NCI-H774 (cell line): Measurements from ENCODE around the gene ANTXR1.
"Not testable (repeated sequence)": the region's sequence is repeated elsewhere in the genome, so short reads cannot be mapped to it uniquely, and the experiment has no call there.

Experiments used
- DNase-seq: peaks from one replicate; lab custom pipeline; 2025; lab: John Stamatoyannopoulos, UW

ANTXR1 gene

DNA sequence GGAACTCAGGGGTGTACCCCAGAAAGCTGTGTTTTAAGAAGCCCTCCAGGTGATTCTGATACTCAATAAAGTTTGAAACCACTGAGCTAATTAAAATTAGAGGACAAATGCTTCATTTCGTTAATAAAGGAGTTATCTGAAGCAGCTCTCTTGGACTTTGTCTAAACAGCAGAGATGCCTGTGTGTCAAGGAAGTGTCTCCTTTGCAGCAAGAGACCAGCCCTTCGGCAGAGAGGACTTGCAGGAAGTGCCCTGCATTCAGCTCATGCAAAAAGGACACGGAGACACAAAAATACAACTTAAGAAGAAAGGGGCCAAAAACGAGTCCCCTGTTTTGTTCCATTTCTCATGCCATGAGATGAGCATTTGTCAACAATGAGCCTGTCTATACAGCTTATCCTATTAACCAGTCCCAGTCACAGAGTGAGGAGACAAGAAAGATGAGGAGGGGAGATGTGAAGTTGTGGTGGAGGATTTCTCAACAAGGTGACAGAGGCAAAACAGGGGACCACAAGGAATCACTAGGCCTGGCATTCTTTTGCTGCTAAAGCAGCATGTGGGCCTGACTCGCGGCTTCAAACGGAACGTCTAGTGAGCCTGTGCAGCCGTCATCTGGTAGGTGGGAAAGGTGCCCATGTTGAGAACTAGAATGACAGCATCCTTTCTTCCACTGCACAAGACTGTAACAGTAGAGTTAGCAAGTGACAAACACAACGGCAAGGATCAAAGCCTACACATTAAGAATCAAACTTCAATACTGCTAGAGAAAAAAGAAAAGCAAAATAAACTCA, 152.3 kb downstream of the ANTXR1 start:
- DNase-seq = no peak

DNA sequence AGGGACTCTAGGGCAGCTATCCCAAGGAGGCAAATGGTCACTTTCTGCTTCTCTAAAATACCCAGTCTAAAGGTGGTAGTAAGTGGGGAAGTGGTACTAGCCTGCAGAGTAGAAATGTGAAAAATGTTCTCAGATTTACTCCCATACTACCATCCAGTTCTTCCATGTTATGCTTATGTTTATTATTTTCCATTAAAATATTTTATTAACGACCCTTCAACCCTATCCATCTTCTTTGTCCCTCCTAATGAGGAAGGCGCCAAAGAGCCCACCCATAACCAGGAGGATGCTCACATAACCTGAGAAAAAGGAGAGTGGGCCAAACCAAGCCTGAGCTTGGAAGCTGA, 153.5 kb downstream of the ANTXR1 start:
- DNase-seq = no peak

DNA sequence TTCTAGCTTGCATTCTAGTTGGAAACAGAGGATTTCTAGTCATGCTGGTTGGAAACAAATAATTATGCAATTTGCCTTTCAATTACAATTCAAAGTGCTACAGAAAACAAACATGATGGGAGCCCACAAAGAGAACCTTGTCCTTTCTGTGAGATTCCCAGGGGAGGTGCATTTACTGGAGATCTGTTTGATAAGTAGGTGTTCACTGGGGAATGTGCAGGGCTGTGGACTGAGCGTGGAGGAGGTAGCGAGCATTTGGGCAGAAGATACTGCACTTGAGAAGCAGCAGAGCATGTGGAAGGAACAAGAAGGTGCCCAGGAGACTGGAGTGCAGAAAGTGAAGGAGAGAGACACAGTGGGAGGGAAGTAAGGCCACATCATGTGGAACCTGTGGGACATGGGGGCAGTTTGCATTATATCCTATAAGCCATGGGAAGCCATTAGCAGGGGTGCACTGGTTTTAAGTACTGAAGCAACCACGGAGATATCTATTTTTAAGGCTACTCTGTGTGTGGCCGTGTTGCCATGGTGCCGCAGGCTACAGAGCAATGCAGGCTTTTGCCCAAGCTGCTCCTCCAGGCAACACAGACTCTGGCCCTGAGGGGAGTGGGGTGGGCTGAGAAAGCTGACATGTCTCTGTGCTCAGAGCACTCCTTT, 154.0 kb downstream of the ANTXR1 start:
- no peak for DNase-seq

DNA sequence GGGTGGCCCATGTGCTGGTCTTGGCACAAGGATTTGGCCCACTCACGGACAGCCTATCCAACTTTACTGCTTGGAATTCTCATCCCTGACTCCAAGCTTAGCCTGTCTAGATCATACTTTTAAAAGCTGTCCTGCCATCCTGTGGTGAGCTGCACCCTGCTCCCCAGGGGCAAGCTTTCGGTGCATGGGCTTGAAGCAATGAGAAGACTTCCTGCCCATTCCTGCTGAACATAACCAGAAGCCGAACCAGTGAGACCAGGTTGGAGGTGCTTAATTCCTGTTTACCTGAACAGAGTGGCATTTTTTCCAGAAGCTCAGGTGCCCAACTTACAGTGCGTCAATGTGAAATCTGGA, 154.5 kb downstream of the ANTXR1 start:
- DNase-seq = no peak

DNA sequence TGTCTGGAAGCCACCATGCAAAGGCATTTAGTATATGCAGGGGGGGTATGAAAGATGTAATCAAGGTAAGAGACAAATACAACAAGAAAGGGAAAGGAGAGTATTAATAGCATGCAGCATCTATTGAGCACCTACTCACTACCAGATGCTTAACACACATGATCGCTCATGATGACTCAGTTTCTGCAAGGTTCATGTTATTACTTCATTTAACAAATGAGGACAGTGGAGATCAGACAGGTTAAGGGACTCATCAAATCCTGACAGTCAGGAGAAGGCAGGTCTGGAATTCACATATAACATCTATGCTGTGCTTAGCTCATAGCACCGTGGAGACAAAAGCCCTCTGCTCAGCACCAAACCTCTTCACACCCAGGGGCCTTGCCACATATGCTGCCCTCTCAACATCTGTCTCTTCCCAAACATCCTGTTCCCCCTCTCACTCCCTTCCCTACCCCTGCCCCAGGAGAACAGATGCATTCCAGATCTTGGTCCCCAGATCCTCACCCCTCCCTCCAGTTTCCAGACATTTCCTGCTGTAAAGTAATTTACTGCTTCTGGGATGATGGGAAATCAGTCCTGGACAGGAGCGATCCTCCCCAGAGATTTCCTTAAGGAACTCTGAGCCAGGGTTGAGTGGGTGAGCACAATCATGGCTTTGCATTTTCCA, 155.3 kb downstream of the ANTXR1 start:
- DNase-seq = no peak

- no peak for DNase-seq
Measured at GRCh38 chr2:69168950-69169654, 156.1 kb downstream of the ANTXR1 start.

DNA sequence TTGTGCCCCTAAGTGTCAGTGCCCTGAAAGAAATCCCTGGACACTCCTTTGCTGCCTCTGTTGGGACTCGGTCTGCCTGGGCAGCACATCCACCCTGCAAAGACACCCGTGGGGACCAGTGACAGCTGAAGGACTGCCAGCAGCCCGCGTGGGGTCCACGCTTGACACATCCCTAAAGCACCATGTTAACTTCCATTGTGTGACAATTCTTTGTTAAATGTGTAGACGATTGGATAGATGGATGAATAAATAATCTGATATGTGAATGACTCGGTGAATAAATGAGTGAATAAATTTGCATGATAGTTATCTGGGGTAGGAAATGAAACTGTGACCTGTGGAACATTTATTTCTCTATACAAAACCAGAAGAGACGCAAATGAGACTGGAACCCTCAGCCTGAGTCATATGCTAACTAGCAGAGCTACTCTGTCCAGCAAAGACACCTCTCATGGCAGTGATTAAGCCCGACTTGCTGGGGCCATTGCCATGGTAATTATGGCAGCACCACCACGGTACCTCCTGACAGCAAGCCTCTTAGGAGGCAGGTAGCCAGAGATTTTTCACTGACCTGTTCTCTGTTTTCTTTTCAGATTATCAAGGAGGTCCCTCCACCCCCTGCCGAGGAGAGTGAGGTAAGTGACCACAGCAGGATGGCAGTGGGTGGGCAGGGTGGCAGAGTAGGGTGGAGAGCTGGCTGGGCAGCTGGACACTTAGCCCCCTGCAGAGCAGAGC, 156.8 kb downstream of the ANTXR1 start:
- DNase-seq = no peak

DNA sequence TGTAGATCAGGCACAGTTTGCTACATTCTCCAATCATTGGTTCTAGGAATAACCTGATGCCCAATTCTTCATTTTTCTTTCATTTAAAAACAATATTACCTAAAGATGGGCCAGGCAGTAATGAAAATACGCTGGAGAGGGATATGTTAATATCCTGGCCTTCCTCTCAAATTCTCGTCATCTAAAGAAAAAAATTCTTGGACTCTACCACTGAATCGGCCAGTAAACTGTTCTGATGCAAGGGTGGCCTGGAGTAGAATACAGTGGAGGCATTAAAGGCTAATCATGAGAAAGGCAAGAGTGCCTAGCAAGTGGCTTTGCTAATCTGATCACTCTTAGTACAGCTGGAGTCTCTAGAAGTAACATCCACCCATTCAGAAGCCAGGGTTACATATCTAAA, 157.7 kb downstream of the ANTXR1 start:
- no peak for DNase-seq

- DNase-seq = no peak
Measured at GRCh38 chr2:69171116-69171896, 158.3 kb downstream of the ANTXR1 start.

DNA sequence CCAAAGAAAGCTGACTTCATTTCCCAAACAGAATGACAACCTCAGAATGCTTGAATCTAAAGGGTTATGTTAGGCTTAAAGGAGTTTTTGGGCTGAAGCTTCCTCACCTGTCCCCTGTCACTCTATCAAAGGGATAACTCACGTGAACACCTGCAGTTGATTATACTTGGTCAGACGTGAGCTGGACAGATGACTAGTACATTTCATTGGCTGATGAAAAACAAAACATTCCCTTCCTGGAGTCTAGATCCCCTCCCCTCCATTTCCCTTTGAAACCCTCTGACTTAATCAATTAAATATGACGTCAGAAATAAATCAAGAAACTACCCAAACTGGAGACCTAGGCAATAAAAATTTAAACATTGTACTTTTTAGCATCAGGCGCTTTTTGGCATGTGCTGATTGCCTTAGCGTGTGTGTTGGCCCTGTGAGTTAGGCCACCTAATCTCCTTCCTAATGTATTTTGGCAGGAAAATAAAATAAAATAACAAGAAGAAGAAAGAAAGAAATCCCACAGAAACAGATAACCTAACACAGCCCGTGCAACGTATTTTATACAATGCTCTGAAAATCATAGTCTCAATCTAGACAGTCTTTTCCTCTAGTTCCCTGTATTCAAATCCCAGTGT, 159.0 kb downstream of the ANTXR1 start:
- no peak for DNase-seq

DNA sequence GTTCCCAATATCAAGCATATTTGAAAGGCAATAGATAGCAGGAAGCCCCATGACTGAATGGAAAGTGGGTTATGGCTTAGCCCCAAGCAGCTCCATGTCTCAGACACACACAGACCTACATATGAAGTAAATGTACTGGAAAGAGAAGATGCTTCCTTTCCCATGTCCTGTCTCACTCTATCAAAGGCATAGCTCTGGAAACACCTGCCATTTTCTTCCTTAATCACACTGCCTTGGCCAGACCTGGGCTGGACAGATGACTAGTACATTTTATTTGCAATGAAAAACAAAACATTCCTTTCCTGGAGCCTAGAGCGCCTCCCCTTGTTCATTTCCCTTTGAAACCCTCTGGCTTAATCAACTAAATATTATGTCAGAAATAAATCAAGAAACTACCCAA, 160.7 kb downstream of the ANTXR1 start:
- DNase-seq = no peak

DNA sequence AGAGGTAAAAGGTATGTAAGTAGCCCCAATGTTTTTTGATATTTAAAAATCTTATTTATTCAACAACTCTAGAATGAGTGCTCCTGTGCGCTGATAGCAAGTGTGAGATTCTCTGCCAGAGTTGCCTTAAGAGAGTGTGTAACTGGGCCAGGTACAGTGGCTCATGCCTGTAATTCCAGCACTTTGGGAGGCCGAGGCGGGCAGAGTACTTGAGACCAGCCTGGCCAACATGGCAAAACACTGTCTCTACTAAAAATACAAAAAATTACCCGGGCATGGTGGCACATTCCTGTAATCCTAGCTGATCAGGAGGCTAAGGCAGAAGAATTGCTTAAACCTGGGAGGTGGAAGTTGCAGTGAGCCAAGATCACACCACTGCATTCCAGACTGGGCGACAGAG, 161.2 kb downstream of the ANTXR1 start:
- DNase-seq = not testable (repeated sequence)

GRCh38 chr2:69175790-69176715, 163.1 kb downstream of the ANTXR1 start:
- no peak for DNase-seq

DNA sequence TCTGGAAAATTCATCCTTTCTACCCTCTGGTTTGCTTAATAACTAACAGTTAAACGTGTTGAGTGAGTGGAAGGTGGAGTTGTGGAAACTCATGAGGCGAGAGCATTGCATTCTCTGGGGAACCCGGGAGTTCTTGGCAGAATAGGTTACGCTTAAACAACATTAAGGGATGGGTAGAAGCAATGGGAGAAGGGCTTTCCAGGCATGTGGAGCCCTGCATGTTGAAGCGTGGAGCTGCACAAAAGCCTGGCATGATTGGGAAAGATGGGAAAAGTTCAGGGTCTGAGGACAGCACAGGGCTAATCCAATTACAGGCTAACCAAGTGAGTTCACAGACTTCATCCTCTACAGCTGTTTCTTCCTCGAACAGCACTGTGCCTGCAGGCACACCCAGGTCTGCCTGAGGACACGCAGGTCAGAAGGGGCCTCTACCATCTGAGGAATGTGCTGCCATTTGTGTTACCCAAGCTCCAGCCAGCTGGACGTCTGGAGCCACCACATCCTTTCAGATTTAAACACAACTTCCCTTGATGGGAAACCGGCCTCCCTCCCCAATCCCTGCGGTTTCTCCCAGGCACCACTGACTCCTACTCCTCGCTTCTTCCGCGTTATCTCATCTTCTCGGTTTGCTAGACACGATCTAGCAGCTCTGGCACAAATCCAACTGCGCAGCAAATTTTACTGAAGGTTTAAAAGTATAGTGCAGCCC, 164.2 kb downstream of the ANTXR1 start:
- no peak for DNase-seq

DNA sequence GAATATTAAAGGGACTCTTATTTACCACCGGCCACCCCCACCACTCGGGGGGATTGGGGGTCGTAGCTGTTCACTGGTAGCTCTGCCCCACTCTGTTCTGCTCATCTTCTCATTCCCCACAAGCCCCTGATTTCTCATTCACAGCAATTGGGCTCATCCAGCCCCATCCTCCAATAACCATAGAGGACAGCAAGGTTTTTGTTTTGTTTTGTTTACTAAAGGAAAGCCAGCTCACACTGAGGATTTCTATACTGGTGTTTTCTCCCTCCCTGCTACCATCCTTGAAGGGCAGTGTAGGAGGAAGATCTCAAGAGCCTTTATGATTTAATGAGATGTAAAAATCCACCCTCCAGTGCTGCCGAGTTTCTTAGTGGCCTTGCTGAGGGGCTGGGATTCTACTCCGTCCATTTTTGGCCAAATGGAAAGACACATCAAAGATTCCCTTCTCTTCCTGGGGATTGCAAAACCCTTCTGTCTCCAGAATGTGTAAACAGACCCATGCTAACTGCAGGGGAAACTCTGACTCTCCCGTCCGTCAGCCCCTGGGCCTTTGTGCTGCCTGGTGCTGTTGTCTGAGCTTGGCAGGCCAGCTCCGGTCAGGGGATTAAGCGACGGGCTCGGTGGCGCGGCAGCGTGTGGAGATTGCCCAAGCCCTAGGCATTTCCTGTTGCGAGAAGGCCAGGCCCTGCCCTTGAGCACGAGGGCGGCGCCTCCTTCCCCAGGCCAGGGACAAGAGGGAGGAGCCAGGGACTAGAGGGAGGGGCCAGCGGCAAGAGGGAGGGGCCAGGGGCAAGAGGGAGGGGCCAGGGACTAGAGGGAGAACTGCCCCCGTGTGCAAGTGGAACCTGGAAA, 165.0 kb downstream of the ANTXR1 start:
- DNase-seq = no peak

- no peak for DNase-seq
Measured at GRCh38 chr2:69178756-69179155, 165.8 kb downstream of the ANTXR1 start.

GRCh38 chr2:69180227-69180626, 167.2 kb downstream of the ANTXR1 start:
- DNase-seq = no peak

GRCh38 chr2:69180974-69181373, 168.0 kb downstream of the ANTXR1 start:
- no peak for DNase-seq
